Right hindlimb (tissue), 1 donor: ENCODE data around the gene OTOP3.
"Not testable (repeated sequence)": the region's sequence is repeated elsewhere in the genome, so short reads cannot be mapped to it uniquely, and the experiment has no call there.

Experiments
- DNase-seq: peaks from one replicate; pipeline ENCODE4 v3.0.0-alpha.2; 2018

OTOP3 gene, protein sequence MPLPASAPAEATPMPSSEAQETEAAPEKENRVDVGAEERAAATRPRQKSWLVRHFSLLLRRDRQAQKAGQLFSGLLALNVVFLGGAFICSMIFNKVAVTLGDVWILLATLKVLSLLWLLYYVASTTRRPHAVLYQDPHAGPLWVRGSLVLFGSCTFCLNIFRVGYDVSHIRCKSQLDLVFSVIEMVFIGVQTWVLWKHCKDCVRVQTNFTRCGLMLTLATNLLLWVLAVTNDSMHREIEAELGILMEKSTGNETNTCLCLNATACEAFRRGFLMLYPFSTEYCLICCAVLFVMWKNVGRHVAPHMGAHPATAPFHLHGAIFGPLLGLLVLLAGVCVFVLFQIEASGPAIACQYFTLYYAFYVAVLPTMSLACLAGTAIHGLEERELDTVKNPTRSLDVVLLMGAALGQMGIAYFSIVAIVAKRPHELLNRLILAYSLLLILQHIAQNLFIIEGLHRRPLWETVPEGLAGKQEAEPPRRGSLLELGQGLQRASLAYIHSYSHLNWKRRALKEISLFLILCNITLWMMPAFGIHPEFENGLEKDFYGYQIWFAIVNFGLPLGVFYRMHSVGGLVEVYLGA

DNA sequence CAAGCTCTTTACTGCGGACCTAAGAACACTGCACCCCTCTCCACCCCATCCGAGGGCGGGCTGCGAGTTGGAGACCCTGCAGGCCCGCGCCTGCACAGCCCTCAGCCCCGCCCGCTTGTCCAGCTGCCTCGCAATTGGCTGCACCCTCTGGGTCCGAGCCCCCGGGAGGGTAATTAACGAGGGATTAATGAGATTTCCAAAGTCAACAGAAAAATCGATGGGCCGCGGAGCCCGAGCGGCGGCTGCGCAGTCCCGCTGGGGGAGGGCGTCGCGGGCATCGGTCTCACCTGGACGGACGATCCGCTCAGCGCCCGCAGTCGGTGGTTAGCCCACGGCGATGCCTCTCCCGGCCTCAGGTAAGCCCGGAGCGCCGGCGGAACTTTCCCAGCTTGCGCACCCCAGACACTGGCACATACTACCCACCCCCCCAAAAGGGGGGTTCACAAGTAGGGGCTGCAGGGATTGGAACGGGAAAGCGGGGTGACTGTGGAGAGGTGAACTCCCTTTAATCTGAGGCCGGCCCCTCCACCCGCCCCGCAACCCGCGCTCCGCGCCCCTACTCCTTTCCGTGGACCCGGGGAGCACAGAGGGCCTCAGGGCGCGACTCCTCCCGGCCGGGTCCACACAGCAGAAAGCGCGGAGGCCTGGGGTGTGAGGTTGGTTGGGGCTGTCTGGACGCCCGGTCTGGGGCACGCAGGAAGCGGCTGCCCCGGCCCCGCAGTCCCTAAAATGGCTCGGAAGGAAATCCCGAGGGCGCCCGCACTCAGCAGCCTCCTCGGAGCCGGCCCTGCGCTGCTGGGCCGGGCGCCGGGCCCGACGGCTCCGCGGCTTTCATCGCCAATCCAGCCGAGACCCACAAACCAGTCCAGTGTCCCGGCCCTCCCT is at the start of gene OTOP3:
OTOP3 (plus strand) TSS at position 314 of the 885 bp plus-strand sequence; CDS start at position 338, 24 bp downstream.
- DNase-seq, result no peak

DNA sequence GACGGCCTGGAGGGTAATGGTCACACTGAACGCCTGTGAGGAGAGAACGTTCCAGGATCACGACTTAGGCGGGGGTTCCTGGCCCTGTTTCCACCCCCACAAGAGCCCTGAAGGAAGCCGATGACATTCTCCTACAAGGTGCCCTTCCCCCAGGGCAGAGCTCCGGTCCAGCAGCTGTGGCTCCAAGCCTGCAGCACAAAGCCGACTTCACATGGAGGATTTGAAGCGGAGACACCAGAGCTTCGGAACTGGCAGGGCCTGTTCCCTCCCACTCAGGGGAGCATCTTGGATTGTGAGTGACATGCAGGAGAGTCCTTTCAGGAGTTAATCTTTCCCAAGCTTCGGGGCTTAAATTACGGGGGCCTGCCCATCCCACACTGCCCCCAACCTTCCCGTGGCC is 47.2 kb upstream of the OTOP3 start:
- DNase-seq, result no peak

DNA sequence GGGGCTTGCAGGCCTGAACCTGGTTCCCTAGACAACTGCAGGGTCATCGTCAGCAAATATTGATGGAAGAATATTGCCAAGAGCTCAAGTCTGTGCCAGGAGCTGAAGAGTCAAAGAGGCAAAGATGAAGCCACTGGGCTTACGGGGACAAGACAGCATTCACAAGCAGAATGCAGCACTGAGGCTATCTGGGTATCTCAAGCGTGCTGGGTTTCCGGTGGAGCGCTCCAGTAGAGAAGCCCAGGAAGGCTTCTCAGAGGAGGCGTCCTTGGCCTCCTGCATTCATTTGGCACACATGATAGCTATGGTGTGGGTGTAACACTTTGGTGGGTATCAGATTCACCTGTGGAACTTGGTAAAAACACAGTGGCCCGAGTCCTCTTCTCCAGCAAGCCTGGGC is 45.1 kb upstream of the OTOP3 start:
- no peak for DNase-seq

DNA sequence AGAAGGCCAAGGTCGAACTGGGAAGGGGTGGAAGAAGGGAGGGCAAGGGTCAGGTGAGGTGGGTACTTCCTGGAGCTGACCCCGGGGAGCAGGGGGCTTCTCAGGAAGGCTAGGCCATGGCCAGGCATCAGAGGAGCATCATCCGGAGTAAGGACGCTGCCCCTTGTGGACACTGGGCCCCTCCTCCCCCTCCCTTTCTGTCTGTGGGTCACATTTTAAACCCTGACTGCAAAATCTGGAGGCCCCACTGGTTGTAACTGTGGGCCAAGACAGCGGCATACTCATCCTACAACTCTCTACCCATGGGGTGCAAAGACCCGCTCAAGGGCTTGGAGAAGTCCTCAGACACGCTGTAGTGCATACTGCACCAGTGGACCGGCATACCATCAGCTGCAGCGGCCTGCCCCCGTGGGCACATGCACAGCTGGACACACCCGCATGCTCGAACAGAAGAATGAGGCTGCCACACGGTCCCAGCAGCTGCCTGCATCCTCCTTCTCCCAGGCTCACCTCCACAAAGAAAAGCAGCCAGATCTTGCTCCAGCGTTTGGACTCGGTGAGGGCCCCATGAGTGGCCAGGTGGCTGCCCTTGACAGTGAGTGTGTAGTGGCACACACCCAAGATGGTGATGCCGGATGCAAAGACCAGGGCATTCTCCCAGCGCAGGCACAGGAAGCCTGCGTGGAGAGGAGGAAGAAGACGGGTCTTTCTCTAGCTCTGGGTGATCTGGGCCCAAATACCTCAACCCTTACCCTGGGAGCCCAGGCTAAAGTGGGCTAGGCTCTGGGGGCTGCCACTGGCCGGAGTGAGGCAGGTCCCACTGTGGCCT is 43.5 kb upstream of the OTOP3 start:
- no peak for DNase-seq

DNA sequence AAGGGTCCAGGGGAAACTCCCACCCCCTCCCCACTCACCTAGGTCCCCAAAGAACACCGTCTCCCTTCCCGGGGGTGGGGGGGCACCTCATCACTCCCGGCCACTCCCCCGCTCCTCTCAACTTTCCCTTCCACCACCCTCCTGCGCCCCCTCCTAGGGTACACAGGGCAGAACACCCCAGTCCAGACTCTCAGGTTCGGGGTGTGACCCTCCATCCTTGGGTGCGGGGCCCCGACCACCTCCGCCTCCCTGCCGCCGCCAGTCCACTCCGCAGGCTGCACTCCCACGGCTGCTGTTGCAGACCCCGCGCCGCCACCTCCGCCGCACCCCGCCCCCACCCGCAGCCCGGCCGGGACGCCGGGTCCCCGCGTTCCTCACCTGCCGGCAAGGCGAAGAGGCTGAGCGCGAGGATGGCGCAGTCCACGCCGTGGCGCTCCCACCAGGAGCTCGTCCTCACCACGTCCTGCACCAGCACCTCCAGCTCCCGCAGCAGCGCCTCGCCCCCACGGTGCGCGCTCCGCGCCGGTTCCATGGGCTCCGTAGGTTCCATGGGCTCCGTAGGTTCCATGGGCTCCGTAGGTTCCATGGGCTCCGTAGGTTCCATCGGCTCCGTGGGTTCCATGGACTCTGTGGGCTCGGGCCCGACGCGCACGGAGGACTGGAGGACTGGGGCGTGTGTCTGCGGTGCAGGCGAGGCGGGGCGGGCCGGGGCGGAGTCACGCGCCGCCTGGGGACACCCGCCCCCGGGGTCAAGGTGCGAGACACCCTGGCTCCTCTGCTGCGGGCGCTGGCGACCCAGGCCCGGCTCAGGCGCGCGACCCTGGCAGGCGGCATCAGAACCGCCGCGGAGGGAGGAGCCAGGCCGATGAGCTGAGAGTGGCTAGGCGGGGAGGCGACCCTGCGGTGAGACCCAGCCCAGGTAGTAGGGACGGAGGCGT is 42.5 kb upstream of the OTOP3 start, which contains the start of gene FADS6:
FADS6 (minus strand) TSS at position 660 of the 938 bp plus-strand sequence; CDS start at position 622, 38 bp downstream.
- DNase-seq, result no peak

DNA sequence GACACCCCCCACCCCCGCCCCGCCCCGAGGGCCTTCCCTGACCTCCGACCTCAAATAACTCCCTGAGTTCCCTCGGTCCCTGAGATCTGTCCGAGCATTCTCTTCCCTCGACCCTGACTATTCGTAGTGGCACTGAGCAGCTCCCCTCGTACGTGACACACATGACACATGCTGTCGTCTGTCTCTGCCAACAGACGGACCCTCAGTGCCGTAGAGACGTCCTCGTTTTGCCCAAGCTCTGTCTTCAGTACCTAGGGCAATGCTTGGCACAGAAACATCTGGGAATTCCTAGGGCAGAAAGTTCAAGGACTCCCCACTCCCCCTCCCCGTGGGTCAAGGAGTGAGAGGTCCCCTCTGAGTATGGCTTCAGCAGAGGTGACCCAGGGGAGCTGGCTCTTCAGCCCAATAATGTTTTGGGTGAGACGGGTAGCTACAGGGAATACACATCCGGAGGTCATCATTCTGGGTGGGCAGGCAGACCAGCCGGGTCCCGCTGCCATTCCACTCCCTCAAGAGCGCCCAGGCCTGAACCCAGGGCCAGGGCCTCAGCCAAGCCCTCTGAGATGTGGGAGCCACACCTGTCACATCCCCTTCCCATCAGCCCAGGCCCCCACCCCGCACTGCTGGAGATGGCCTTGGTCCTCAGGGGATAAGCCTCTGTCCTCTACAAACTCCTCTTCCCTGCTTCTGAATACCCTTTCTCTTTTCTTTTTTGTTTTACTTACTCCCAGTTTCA is 41.6 kb upstream of the OTOP3 start:
- DNase-seq, result no peak

DNA sequence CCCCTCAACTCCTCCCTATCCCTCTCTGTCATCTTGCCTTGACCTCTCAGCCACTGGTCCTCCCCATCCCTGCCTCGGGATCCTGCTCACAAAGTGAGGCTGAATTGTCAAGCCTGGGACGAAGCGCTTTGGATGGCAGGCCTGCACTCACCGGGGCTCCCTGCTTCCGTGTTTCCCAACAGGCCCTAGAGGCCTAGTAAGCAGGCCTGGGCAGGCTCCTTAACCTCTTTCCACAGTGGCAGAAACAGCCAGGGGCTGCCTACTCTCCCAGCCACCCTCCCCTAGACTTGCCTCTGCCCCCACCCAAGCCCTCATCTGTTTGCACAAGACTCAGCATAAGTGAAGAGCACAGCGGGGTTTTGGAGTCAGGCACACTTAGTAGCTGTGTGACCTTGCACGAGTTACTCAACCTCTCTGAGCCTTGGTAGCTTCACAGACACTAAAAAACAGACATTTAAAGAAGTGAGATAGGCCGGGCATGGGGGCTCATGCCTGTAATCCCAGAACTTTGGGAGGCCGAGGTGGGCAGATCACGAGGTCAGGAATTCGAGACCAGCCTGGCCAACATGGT is 37.2 kb upstream of the OTOP3 start:
- DNase-seq, result no peak

DNA sequence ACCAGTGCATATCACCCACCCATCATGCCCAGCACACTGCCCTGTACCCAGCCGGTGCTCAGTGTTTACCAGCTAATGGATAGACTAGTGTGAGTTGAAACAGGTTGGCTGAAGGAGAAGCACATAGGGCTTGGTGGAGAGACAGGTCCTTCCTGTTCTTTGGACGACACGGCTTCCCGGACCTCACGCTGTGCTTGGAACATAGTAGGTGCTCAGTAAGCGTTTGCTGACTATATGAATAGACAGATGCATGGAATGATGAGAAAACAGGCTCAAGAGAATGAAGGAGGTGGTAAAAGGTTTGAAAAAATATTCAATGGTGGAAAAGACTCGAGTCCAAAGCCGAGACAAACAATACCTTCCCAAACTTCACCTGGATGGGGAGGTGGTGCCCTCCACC is 35.5 kb upstream of the OTOP3 start:
- no peak for DNase-seq

DNA sequence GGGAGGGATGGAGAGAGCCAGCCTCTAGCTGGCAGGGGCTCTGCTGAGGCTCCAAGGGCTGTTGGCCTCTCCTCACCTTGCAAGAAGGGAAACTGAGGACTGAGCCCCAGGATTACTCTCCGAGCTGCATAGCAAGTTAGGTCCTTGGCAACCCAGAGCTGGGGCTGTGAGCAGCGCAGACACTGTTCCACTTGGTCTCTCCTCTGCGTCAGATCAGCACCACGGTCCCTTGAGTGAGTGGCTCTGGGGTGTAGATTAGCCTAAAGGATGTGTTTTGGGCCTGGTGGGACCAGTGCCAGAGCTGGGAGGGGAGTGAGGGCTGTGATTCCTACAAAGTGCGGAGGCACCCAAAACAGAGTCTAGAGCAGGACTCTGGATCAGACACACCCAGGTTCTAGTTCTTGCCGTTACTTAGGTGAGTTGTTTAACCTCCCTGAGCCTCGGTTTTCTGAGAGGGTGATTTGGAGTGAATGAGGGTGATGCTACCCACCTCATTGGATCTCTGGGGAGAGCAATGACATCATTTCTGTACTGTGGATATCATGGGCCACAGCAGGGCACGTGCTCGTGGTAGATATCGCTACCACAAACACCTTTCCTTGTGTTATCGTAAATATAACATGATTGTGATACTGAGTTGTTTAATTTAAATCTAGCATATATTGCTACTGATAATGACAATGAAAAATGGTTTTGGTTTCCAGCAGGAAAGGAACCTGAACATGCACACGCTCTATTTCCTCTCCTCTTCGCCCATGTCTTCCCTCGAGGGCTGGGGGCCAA is 34.2 kb upstream of the OTOP3 start:
- DNase-seq, result no peak

DNA sequence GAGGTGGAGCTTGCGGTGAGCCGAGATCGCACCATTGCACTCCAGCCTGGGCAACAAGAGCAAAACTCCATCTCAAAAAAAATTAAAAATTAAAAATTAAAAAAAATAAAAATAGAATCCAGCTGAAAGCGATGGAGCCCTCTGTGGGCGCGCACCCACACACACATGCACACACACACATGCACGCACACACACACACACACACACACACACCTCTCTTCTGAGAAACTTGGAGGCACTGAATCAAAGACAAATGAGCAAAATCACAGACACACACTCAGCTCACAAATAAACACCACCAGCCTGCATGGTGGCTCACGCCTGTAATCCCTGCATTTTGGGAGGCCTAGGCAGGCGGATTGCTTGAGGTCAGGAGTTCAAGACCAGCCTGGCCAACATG is 32.7 kb upstream of the OTOP3 start:
- DNase-seq, result no peak

DNA sequence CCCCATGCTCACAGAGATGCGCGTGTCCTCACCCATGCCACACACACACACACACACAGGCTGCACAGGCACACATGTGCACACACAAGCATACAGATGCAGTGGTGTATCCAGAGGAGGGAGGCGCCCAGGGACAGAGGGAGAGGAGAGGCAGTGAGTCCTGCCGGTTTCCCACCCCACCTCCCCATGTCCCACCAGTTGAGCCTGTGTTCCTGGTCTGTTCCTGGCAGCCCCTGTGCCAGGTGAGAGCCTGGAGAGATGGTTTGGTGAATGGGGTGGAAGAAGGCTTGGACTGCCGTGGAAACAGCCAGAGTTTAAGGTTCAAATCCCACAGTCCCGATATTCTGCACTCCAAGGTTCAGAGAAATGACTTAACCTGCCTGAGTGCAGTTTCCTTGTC is 32.0 kb upstream of the OTOP3 start:
- no peak for DNase-seq

DNA sequence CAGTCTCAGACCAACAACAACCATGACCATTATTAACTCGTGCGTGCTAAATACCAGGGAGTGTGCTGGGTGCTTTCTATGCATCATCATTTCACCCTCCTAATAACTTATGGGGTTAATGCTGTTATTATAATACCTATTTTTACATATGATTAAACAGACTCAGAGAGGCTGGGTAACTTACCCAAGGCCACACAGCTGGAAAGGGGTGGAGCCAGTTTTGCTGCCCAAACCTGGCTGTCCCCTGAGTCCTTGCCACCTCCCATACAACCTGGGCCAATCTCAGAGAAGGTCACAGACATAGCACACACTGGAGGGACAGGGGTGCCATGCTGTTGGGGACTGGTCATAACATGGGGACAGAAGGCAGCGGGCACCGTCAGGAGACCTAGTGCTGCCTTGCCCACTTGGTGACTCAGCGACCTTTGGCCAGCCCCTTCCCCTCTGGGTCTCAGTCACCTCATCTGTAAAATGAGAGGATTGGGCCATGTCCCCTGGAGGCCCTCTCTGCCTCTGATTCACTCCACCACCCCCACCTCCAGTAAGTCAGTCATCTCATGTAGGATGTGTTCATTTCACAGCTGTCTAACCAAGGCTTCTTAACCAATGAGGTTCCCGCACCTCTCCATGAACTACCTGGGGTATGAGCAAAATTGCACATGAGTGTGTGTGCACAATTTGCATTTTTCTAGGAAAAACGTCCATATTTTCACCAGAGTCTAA is 30.9 kb upstream of the OTOP3 start:
- no peak for DNase-seq

DNA sequence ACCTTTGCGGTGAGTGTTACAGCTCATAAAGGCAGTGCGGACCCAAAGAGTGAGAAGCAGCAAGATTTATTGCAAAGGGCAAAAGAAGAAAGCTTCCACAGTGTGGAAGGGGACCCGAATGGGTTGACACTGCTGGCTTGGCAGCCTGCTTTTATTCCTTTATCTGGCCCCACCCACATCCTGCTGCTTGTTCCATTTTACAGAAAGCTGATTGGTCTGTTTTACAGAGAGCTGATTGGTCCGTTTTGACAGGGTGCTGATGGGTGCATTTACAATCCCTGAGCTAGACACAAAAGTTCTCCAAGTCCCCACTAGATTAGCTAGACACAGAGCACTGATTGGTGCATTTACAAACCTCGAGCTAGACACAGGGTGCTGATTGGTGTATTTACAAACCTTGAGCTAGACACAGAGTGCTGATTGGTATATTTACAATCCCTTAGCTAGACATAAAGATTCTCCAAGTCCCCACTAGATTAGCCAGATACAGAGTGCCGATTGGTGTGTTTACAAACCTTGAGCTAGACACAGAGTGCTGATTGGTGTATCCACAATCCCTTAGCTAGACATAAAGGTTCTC is 29.4 kb upstream of the OTOP3 start:
- DNase-seq, result not testable (repeated sequence)

DNA sequence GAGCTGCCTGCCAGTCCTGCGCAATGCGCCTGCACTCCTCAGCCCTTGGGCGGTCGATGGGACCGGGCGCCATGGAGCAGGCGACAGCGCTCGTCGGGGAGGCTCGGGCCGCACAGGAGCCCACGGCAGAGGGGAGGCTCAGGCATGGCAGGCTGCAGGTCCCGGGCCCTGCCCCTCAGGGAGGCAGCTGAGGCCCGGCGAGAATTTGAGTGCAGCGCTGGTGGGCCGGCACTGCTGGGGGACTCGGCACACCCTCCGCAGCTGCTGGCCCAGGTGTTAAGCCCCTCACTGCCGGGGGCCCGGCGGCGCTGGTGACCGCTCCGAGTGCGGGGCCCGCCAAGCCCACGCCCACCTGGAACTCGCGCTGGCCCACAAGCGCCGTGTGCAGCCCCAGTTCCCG is 28.7 kb upstream of the OTOP3 start:
- DNase-seq, result no peak

DNA sequence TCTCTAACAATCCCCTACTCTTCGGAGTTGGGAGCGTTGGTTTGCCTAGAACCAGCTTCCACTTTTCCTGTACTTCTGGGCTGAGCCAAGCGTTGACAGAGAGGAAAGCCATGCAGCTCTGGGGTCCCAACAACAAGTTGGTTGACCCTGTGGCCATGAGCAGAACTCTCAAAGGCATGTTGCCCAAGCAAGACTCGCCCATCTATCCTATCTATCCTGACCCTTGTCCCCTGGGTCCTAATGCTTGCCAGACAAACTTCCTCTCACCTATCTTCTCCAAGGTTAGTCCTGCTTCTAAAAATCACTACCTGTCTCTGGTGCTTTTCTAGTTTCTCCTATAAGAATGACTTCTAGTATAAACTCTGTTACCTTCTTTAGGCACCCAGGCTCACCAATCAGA is 26.6 kb upstream of the OTOP3 start:
- not testable (repeated sequence) for DNase-seq

DNA sequence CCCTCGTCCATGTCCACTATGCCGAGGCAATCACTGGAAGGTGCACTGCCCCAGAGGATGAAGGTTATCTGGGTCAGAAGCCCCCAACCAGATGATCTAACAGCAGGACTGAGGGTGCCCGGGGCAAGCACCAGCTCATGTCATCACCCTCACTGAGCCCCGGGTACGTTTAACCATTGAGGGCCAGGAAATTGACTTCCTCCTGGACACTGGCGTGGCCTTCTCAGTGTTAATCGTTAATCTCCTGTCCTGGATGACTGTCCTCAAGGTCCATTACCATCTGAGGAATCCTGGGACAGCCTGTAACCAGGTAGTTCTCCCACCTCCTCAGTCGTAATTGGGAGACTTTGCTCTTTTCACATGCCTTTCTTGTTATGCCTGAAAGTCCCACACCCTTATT is 24.3 kb upstream of the OTOP3 start:
- DNase-seq, result not testable (repeated sequence)

DNA sequence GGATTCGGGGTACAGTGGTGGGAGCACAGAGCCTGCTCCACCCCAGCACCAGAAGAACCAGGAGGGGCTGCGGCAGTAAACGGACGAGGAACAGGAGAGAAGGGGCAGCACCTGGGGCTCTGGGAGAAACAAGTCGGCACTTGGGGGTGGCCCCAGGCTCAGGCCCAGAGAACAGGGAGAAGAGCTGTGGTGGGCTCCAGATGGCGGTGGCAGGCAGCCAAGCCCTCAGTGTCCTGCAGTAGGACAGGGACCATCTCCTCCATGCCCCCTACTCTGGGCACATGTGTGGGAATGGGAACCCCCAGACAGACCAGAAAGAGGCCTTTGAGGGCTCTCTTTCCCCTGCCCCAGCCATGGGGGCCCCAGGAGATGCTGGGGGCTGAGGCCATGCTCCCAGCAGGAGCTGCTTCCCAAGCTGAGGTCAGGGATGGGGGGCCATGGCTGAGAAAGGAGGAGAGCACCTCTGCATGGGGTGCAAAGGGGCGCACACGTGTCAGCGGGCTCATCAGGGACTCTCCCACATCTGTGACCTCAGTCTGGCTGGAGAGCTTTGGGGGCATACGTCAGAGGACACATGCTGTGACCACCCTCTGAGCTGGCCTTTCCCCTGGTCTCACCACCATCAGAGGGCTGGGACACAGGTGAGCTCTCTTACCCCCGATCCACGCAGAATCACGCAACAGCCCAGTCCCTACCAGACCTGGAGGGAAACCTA is 19.4 kb upstream of the OTOP3 start:
- no peak for DNase-seq

DNA sequence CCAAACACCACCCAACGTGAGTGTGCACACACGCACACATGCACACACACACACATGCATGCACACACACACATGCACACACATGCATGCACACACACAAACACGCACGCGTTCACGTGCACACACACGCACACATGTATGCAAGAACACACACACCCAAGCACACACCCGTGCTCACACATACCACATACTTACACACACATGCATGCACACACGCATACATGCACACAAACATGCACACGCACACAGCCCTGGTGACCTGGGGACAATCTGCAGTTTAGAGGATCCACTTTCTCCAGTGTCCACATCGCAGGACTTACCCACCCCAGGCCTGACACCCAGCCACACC is 18.9 kb upstream of the OTOP3 start:
- no peak for DNase-seq
